GM19099 (cell line): Measurements from ENCODE around the gene HS6ST2.

ENCODE experiments used
- POLR2A ChIP-seq: IDR thresholded peaks from 3 replicates; pipeline ENCODE4 v1.6.1; 2011; ENCODE audit warnings: low read depth; ENCODE audit not compliant: insufficient read length; ENCODE audit errors: extremely low read depth

Gene HS6ST2

DNA sequence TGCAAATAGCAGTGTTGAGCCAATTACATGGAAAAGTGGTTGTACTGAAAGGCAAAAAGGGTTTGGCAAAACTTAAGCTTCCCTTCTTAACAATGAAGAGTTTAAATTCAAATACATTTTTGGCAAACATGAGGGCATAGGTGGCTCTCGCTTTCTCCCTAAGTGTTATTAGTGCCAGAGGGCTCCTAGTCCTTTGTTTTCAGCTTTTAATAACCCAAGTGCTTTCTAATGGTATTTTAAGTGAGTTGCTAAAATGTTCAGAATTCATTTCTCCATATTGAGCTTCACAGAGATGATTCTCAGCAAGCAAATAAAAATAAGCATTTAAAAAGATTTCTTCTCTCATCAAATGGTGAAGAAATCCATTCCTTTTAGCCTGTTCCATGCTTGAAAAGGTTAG is 123.7 kb downstream of the HS6ST2 start:
- TF ChIP-seq POLR2A: no peak

DNA sequence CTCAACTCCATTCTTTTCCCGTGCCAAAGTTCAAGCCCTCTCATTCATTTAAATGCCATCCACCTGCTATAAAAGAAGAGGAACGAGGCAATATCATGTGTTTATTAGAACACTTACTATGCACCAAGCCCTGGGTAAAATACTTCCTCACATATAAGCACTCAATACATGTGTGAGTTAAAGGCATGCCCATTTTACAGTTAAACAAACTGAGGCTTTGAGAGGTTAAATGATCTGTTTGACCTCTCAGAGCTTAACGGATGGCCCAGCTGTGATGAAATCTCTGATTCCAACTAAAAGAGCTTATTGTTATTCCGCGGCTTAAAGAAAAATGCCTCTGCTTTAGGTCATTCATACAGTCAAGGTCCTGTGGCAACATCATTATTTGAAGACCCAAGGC is 124.3 kb downstream of the HS6ST2 start:
- no peak for TF ChIP-seq POLR2A

DNA sequence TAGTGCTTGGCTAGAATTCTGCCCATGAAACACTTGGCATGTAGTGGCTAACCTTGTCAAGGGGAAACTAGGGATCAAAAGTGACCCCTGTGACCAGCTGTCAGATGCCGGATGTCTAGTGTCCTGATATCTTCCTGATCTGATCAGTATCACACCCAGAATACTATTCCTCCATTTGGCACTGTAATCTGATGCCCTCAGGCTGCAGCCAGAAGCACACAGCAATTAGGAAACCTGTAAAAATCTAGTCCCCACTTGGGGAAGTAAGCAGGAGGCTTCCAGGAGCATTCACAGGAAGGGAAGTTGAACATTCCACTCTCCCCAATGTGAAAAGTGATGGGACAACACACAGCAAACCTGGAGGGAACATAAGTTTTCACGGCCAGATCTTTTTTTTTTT is 125.1 kb downstream of the HS6ST2 start:
- TF ChIP-seq POLR2A: no peak

DNA sequence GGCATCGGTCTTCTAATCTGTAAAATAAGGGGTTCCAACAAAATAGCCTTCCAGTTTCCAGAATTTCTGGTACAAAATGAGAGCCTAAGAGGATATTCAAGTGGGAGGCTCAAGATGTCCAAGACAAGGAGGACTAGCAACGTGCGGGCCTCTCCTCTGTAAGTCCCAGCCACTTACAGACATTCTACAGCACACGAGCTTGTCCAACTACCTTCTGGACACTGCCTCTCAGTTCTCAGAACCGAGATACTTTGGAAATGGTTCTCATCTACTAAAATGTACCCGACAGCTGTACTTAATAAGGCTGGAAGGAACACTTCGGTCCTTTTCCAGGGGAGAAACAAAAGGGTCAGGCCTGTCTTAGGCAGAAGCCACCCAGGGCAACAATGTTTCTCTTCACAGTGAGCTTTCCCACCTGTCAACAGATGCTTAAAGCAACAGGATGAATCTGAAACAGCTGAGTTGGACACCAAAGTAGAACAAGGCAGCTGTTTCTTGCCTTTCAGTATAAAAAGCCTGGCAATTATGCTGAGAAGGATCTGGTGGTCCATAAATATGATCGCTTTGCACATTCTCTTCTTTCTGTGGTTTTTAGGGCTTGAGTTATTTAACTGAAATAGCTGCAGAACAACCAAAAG is 127.0 kb downstream of the HS6ST2 start:
- TF ChIP-seq POLR2A: no peak

DNA sequence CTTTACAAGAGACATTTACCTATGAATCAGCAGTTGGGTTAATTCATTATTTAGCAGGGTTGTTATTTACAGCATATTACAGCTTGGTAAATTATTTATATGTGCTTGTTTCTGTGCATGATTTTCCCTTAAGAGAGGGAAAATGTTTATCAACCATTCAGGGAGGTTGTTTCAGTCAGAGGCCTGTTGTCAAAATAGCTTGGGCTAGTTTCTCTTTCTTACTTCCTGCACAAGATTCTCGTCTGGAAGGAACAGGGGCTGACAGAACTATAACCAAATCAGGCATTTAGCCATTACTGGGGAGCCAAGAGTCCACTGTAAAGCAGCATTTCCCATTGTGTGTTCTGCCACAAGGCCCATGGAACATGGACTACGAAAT is 135.8 kb downstream of the HS6ST2 start:
- no peak for TF ChIP-seq POLR2A

DNA sequence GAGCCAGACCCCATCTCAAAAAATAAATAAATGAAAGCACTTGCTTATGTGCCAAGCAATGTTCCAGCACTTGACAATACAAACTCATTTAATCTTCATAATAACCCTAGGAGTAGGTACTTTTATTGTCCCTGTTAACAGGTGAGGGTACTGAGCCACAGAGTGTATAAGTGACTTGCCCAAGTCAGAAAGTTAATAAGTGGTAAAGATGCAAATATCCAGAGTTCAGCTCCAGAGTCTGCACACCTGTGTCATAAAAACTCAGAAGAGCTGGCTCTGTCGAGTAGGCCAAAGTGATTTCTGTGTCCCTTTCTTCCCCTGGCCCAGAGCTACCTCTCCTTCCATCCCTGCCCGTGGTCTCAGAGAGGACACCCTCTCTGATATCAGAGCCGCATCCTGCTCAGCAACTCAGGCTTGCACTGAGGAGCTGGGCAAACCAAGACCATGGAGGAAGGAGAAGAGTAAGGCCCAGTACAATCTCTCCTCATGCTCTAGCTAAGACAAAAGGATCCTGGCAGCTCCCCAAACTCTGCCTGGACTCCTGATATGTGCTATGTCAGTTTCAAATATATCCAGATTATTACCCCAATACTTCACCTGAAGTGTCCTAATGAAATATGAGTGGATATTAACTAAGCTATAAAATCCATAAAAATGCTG is 136.3 kb downstream of the HS6ST2 start:
- no peak for TF ChIP-seq POLR2A

DNA sequence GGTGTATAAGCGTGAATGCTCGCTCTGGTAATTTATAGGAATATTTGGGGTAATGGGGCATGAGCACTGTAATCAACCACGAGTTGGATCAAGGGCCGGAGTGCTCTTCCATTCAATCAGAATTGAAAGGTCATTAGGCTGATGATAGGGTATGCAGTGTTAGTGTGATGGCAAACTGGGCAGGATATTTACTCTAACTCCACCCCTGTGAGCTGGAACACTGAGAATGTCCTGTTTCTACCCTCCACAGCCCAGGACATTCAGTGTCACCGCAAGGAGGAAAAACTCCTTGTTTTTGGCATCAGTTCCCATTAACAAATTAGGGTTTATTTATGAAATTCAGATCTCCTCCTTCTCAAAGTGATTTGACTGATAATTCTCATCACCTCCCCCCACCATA is 137.8 kb downstream of the HS6ST2 start:
- TF ChIP-seq POLR2A: no peak

DNA sequence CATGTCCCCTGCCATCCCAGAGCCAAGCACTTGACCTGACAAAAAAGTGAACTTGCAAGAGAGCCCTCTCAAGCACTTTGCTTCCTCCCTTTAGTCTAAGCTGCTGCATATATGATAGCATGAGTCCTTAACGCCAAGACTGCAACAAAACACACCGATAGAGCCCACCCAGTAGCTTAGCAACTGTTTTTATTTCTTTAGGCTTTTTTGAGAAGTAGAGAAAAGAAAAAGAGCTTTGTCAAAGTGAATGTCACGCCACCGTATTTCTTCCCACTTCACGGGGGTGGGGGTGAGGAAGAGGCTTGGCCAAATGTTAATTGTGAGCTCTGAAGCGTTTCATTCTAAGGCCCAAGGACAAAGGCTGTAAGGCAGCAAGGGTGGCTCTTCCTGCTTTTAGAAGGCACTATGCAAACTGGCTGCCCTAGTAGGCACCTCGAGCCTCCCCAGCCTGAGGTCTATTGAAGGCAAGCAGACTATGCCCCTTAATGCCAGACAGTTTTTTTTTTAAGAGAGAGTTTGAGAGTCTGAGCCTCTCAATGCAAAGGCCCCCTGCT is 138.6 kb downstream of the HS6ST2 start:
- TF ChIP-seq POLR2A: no peak

DNA sequence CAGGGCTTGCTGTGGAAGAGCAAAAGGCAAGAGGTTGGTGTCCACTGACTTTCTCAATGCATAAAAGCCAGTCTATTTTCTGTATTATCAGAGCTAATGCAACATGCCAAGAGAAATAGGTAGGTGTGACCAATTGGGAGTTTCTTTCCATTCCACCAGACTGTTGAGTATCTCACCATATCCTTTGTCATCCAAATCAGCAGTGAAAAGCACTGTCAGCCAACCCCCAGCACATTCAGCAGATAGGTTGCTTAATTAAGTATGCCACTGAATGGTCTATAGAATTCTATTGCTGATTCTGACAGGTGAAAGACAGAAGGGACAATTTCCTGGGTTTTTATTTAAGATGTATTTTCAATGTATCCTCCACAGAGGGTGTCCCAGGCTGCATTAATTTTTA is 139.8 kb downstream of the HS6ST2 start:
- TF ChIP-seq POLR2A: no peak

DNA sequence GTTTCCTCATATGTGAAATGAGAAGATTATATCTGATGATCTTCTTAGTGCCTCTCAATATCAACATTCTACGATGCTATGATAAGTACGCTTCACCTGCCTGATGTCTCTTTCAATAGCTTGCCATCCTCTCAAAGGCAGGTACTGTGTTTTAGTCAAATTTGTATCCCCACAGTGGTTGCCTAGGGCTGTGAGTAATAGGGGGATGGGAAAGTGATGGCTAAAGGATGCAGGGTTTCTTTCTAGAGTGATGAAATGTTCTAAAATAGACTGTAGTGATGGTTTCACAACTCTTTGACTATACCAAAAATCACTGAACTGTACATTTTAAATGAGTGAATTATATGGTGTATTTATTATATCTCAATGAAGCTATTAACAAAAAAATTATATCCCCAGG is 142.8 kb downstream of the HS6ST2 start:
- TF ChIP-seq POLR2A: no peak

DNA sequence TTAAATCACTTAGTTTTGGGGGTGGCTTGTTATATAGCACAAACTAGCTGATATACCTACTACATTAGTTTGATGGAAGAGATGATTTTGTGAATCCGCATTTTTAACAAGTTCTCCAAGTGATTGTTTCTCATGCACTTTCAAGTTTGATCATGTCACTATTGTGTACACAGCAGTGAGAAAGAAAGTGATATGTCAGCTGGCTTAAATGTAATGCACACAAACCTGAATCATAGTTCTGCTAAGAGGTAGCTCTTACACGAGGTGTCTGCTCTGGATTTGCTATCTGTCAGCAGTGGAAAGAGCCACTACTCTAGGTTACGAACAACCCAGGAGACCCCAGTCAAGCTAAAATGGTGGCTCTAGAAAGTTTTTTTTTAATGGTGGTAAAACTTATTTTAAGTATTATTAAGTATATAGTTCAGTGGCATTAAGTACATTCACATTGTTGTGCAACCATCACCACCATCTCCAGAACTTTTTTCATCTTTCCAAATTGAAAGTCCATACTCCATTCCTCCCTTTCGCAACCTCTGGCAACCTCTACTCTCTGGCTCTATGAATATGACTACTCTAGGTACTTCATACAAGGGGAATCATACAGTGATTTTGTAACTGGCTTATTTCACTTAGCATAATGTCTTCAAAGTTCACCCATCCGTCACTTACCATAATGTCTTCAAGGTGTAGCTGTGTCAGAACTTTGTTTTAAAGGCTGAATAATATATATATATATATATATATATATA is 147.3 kb downstream of the HS6ST2 start:
- TF ChIP-seq POLR2A: no peak

DNA sequence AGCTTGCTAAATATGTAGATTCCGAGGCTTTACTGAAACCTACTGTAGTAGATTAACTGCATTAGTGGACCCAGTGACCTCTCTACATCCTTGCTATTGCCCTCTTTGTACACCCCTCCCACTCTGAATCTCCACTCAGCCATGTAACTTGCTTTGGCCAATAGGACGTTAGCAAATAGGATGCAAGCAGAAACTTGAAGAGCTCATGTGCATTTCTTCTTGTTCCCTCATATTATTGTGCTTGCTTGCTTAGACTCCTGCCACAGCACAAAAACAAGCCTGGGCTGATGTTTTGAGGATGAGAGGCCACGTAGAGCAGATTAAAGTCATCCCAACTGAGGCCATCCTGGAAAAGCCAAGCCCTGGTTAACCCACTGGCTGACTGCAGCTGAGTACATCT is 147.9 kb downstream of the HS6ST2 start:
- no peak for TF ChIP-seq POLR2A

DNA sequence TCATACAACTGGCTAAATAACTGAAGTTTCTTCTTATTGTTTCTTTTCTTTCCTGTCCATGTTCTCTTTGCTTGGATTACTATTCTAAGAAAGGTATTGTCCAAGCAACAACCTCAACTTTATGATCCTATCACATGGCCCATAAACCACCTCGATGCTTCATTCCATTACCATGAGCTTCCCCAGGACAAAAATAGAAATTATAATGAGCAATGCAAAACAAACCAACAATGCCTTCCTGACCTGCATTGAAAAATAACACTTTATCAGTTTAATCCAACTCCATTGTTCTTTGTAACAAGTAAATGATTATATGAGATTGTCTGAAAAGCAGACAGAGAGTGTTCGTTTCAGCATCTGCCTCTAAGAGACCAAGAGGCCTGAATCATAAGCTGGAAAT is 148.8 kb downstream of the HS6ST2 start:
- no peak for TF ChIP-seq POLR2A

DNA sequence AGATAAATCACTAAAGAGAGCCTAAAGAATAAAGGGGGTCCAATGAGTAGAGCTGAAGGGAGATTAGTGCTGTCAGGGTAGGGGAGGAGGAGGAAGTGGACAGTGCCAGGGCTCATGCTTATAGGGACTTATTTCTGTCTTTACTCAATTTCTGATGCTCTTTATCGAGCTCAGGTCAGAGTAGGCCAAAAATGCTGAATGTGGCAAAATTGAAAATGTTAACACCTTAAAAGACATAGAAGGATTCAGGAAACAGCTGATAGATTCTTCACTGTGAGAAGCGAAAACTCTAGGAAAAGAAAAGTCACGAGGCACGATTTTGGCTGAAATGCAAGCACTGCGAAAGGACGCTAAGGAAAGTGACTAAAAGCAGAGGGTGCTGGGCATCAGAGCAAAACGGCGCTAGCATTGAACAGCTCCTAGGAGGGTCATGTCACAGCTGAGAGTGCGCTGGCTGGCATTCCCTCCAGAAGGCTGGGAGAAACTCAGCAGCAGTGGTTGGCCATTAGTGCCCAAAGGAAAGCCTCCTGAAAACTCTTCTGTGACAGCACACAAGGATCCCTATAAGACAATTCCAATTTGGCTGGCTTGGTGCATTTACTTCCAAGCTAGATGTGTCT is 150.9 kb downstream of the HS6ST2 start:
- TF ChIP-seq POLR2A: no peak

DNA sequence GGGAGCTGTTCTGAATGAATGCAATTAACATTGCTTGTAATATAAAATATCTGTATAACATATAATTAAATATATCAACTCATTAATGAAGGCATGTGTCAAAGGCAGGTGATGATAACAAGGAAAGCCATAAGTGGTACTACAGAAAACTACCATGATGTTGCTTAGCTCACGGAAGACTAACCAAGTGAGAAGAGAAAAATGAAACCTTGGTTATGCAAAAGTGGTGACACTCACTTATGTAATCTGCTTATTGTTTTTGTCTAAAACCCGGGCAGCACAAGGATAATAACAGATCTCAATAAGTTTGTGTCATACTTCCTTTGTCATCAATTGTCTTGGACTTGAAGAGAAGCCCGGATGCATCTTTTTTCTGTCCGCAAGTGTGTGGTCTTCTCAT is 156.4 kb downstream of the HS6ST2 start:
- no peak for TF ChIP-seq POLR2A
